Measurements from ENCODE around the gene KHDC4. TPM values are rescaled to one million over a fixed set of nuclear protein-coding genes. Genes with fewer than 3 reads are reported as not detected.
"Not testable (repeated sequence)": the region's sequence is repeated elsewhere in the genome, so short reads cannot be mapped to it uniquely, and the experiment has no call there.

Gene KHDC4
- total RNA-seq, 1 experiment from 2014 or later: 28.1 TPM

- in situ Hi-C loops (cut with HindIII; ENCODE audit: low pct_unique_long_range_greater_than_20kb, low sequenced_read_pairs): no loop called here
- no peak for DNase-seq (ENCODE audit: low read depth, low spot score)
Measured at GRCh38 chr1:155947741-155948140, 13.5 kb upstream of the KHDC4 start.

- in situ Hi-C loops (cut with HindIII; ENCODE audit: low pct_unique_long_range_greater_than_20kb, low sequenced_read_pairs): no loop called here
- DNase-seq (ENCODE audit: low read depth, low spot score): no peak
Measured at GRCh38 chr1:155947292-155947691, 13.1 kb upstream of the KHDC4 start.

- DNase-seq (ENCODE audit: low read depth, low spot score): no peak
- in situ Hi-C loops (cut with HindIII; ENCODE audit: low pct_unique_long_range_greater_than_20kb, low sequenced_read_pairs): no loop called here
Measured at GRCh38 chr1:155946633-155947219, 12.5 kb upstream of the KHDC4 start.

DNA sequence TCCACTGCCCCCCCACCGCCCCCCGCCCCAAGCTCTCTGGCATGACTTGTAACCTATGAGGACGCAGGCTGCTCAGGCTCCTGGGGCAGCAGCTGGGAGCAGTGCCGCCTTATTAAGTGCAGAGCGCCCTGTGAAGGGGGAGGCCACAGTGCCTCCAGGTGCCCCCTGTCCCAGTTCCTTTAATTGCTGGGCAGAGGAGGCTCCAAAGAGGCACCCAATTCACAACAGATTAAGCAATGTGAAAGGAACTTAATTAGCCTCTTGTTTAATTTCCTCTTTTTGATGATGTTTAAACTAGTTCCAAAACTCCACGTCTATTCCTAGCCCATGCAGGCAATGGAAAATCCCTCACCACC is 10.2 kb upstream of the KHDC4 start:
- DNase-seq (ENCODE audit: low read depth, low spot score): no peak
- in situ Hi-C loops (cut with HindIII; ENCODE audit: low pct_unique_long_range_greater_than_20kb, low sequenced_read_pairs): no loop called here

GRCh38 chr1:155942578-155943141 is 8.4 kb upstream of the KHDC4 start:
- no peak for DNase-seq (ENCODE audit: low read depth, low spot score)
- in situ Hi-C loops (cut with HindIII; ENCODE audit: low pct_unique_long_range_greater_than_20kb, low sequenced_read_pairs): no loop called here

GRCh38 chr1:155941845-155942531 is 7.8 kb upstream of the KHDC4 start:
- DNase-seq (ENCODE audit: low read depth, low spot score): no peak
- in situ Hi-C loops (cut with HindIII; ENCODE audit: low pct_unique_long_range_greater_than_20kb, low sequenced_read_pairs): no loop called here

GRCh38 chr1:155940993-155941844 is 7.0 kb upstream of the KHDC4 start, which contains the start of gene RXFP4:
RXFP4 (plus strand) TSS chr1:155941638; CDS start chr1:155941710, 72 bp downstream.
- in situ Hi-C loops (cut with HindIII; ENCODE audit: low pct_unique_long_range_greater_than_20kb, low sequenced_read_pairs): no loop called here
- DNase-seq (ENCODE audit: low read depth, low spot score): peak; percentile 46

- peak; percentile 44 for DNase-seq (ENCODE audit: low read depth, low spot score)
- in situ Hi-C loops (cut with HindIII; ENCODE audit: low pct_unique_long_range_greater_than_20kb, low sequenced_read_pairs): no loop called here
Measured at GRCh38 chr1:155940482-155940992, 6.3 kb upstream of the KHDC4 start.

GRCh38 chr1:155938220-155938627 is 4.0 kb upstream of the KHDC4 start:
- DNase-seq (ENCODE audit: low read depth, low spot score): peak; percentile 84
- in situ Hi-C loops (cut with HindIII; ENCODE audit: low pct_unique_long_range_greater_than_20kb, low sequenced_read_pairs): no loop called here

DNA sequence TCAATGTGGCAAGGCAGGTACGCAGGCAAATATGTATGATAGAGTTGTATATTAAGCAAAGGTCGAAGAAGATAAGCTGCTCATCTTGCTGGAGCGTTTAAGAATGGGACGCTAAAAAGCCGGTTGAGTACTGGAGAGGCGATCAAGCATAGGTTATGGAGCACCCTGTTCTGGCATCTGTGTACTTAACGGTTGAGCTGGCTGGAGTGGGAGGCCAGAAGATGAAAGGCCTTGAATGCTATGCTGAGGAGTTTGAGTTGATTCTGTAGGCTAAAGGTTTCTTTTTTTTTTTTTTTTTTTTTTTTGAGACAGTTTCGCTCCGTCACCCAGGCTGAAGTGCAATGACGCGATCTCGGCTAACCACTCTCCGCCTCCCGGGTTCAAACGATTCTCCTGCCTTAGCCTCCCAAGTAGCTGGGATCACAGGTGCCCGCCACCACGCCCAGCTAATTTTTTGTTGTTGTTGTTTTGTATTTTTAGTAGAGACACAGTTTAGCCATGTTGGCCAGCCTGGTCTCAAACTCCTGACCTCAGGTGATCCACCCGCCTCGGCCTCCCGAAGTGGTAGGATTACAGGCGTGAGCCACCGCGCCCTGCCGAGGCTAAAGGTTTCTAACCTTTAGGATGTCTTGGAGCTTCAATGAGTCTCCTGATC is 850 bp upstream of the KHDC4 start:
- no peak for DNase-seq (ENCODE audit: low read depth, low spot score)
- in situ Hi-C loops (cut with HindIII; ENCODE audit: low pct_unique_long_range_greater_than_20kb, low sequenced_read_pairs): no loop called here

GRCh38 chr1:155933591-155934096 is 569 bp downstream of the KHDC4 start:
- DNase-seq (ENCODE audit: low read depth, low spot score): no peak
- in situ Hi-C loops (cut with HindIII; ENCODE audit: low pct_unique_long_range_greater_than_20kb, low sequenced_read_pairs): no loop called here

DNA sequence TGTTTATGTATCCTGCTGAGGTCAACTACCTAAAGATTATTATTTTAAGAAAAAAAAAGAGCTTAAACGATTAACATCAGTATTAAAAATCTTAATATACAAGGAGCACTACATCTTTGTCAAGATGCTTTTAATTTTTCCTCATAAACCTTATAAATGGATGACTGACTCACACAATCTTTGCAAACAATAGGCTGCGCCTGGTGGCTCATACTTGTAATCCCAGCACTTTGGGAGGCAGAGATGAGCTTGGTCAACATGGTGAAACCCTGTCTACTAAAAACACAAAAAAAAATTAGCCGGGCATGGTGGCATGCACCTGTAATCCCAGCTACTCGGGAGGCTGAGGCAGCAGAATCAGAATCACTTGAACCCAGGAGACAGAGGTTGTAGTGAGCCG is 1.7 kb downstream of the KHDC4 start:
- no peak for DNase-seq (ENCODE audit: low read depth, low spot score)
- in situ Hi-C loops (cut with HindIII; ENCODE audit: low pct_unique_long_range_greater_than_20kb, low sequenced_read_pairs): no loop called here

DNA sequence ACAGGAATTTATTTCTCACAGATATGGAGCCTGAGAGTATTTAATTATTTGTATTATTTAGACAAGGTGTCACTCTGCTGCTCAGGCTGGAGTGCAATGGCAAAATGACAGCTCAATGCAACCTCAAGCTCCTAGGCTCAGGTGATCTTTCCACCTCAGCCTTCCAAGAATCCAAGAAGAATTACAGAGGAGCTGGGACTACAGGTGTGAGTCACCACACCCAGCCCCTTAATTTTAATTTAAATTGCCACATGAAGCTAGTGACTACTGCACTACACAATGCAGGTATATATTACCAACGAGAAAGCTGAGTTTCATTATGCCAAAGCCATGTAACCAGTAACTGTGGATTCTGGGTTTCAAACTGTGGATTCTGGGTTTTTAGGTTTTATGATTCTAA is 2.1 kb downstream of the KHDC4 start:
- DNase-seq (ENCODE audit: low read depth, low spot score): no peak
- in situ Hi-C loops (cut with HindIII; ENCODE audit: low pct_unique_long_range_greater_than_20kb, low sequenced_read_pairs): no loop called here

DNA sequence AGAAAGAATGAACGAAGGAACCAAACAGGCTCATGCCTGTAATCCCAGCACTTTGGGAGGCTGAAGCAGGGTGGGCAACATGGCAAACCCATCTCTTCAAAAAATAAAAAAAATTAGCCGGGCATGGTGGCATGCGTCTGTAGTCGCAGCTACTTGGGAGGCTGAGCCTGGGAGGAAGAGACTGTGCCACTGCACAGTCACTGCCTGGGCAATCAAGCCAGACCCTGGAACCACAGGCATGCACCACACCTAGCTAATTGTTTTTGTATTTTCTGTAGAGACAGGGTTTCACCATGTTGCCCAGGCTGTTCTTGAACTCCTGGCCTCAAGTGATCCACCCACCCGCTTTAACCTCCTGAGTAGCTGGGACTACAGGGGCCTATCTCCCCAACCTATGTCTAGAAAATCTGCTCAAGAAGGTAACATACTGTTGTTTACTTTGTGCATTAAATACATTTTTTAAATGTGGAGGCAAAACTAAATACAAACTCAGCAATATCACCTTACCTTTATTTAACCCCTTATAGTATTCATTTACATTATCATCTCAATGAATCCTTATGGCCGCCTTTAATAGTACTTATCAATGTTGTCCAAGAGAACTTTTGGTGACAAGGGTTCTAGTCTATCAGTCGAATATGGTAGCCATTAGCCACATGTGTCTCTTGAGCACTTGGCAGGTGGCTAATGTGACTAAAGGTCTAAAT is 2.7 kb downstream of the KHDC4 start:
- no peak for DNase-seq (ENCODE audit: low read depth, low spot score)
- in situ Hi-C loops (cut with HindIII; ENCODE audit: low pct_unique_long_range_greater_than_20kb, low sequenced_read_pairs): no loop called here

DNA sequence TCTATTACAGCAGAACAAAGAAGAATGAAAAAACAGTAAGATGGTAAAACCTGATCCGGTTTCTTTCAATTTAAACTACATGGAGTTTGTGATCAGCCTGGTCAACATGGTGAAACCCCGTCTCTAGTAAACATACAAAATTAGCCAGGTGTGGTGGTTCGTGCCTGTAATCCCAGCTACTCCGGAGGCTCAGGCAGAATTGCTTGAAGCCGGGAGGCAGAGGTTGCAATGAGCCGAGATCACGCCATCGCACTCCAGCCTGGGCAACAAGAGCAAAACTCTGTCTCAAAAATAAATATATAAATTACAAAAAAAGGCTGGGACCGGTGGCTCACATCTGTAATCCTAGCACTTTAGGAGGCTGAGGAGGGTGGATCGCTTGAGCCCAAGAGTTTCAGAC is 3.5 kb downstream of the KHDC4 start:
- DNase-seq (ENCODE audit: low read depth, low spot score); in situ Hi-C loops (cut with HindIII; ENCODE audit: low pct_unique_long_range_greater_than_20kb, low sequenced_read_pairs): not testable (repeated sequence)

GRCh38 chr1:155929057-155929456 is 5.2 kb downstream of the KHDC4 start:
- in situ Hi-C loops (cut with HindIII; ENCODE audit: low pct_unique_long_range_greater_than_20kb, low sequenced_read_pairs): no loop called here
- no peak for DNase-seq (ENCODE audit: low read depth, low spot score)

DNA sequence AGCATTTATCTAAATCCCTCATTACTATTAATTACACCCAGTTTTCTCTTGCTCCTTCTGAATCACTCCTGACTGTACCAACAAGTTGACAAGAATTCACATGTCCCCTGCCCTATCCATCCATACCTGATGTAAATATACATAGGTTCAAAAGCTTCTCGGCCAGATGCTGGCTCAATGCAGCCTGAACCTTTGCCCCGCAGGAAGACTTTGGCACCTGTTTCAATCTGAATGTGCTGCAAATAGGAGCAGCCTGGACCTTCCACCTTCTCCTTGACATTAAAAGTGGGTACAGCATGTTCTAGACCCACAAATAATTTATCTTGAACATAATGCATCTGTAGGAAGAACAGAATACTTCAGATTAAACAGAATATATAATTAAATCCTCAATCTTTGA is 8.7 kb downstream of the KHDC4 start:
- in situ Hi-C loops (cut with HindIII; ENCODE audit: low pct_unique_long_range_greater_than_20kb, low sequenced_read_pairs): no loop called here
- no peak for DNase-seq (ENCODE audit: low read depth, low spot score)
